ENCODE results near the gene PIP5K1B. TPM values are rescaled to one million over a fixed set of nuclear protein-coding genes. Genes with fewer than 3 reads are reported as not detected.

PIP5K1B gene
- polyA plus RNA-seq, 1 donor (not counting 4 experiments of a cell fraction or from before 2014, with no cell fraction given): not detected

DNA sequence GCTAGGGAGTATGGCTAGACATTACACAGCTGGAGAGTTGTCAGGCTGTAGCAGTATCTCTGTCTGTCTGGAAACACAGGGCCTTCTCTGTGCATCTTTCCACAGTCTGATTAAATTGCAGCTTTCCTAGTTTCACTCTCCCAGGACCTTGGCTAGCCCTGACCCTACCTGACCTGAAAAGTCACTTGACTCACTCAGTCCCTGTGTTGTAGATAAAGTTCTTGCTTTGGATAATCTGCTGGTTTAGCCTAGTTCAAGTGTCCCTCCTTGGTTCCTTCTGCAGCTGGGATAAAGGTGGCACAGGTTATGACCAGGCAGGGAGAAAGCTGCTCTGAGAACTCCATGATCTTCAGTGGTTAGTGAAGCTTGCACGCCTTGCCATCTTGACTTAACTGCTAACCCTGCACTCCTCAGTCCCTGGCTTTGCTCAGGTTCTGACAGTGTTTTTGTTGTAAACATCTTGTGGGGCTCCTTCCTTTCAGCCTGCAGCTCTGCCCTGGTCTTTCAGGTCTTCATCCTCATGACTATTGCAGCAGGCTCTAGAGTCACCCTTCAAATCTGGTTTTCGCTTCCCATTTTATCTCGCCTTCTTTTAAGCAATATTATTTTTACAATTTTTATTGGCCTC is 101.0 kb downstream of the PIP5K1B start:
- TF ChIP-seq EZH2 (IDR thresholded peaks at IDR 0.05; ENCODE audit: low read length): no peak
- TF ChIP-seq, protein P1, sequence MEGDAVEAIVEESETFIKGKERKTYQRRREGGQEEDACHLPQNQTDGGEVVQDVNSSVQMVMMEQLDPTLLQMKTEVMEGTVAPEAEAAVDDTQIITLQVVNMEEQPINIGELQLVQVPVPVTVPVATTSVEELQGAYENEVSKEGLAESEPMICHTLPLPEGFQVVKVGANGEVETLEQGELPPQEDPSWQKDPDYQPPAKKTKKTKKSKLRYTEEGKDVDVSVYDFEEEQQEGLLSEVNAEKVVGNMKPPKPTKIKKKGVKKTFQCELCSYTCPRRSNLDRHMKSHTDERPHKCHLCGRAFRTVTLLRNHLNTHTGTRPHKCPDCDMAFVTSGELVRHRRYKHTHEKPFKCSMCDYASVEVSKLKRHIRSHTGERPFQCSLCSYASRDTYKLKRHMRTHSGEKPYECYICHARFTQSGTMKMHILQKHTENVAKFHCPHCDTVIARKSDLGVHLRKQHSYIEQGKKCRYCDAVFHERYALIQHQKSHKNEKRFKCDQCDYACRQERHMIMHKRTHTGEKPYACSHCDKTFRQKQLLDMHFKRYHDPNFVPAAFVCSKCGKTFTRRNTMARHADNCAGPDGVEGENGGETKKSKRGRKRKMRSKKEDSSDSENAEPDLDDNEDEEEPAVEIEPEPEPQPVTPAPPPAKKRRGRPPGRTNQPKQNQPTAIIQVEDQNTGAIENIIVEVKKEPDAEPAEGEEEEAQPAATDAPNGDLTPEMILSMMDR (optimal IDR thresholded peaks at IDR 0.05 in 1 of 3, IDR thresholded peaks at IDR 0.05 in 1 of 3, conservative IDR thresholded peaks at IDR 0.05 in 1 of 3; ENCODE audit: extremely low read depth in 1 of 3, insufficient read depth in 2 of 3, low read length in 3 of 3): no peak
- Histone ChIP-seq H3K4me1 (ENCODE audit: control insufficient read depth, extremely low read depth, insufficient read depth, low read length) (no peaks in the 10 kb centered on the region), H3K4me2 (ENCODE audit: control insufficient read depth, extremely low read depth, insufficient read depth, low read depth, low read length) (no peak overlapping the region), H3K36me3 (ENCODE audit: control insufficient read depth in 2 of 2, extremely low read depth in 1 of 2, insufficient read depth in 2 of 2, low read length in 2 of 2) (no peaks in the 10 kb centered on the region), H3K9me1 (ENCODE audit: control insufficient read depth, extremely low read depth, insufficient read depth, low read length) (no peaks in the 10 kb centered on the region), H3K27me3 (ENCODE audit: control insufficient read depth, extremely low read depth, insufficient read depth, low read length) (no peaks in the 10 kb centered on the region), H4K20me1 (ENCODE audit: control insufficient read depth, extremely low read depth, insufficient read depth, low read length) (no peaks in the 10 kb centered on the region), H3K4me3 (ENCODE audit: control insufficient read depth in 2 of 3, extremely low read depth in 1 of 3, insufficient read depth in 2 of 3, low read depth in 1 of 3, low read length in 3 of 3) (no peak overlapping the region), H3K9me3 (ENCODE audit: control insufficient read depth, low read depth, low read length) (no peaks in the 10 kb centered on the region), H3K79me2 (ENCODE audit: control insufficient read depth, insufficient read depth, low read length) (no peaks in the 10 kb centered on the region), H3K27ac (ENCODE audit: control insufficient read depth, insufficient read depth, low read length) (no peak overlapping the region), H2AFZ (ENCODE audit: control insufficient read depth, low read length) (no peak overlapping the region), H3K9ac (ENCODE audit: control insufficient read depth, extremely low read depth, insufficient read depth, low read length) (no peak overlapping the region)
- DNase-seq (ENCODE audit: low read depth, low spot score) (no peak), FAIRE-seq (no peak)
- dilution Hi-C loops (cut with MboI; ENCODE audit: extremely low pct_ligation_motif_present, low sequenced_read_pairs): no loop called here

DNA sequence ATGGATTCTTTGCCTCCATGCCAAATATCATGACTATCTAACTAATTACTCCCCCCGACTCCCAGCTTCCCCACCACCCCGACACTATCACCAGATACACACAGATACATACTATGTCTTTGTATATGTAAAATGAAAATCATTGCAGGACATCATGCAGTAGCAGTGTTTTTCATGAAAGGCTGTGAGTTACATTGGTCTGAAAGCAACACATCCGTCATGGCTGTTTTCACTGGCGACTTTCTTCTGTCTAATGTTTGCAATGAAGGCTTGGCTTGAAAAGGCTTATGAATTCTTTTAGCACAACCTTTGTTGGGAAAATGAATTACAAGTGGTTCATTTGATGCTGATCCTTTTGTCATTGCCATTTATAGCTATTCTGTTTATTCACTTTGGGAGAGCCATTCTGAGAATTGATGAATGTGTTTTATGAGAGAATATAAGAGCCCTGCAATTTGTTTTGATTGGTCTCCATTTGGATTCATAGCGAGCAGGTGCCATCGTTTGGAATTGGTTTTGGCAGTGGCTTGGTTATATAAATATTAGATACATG is 103.4 kb downstream of the PIP5K1B start:
- Histone ChIP-seq H2AFZ (ENCODE audit: control insufficient read depth, low read length) (no peak overlapping the region), H3K27me3 (ENCODE audit: control insufficient read depth, extremely low read depth, insufficient read depth, low read length) (no peaks in the 10 kb centered on the region)
- FAIRE-seq: no peak

More for the DNA sequence above, 103.4 kb downstream of the PIP5K1B start:
- H3K36me3 ChIP-seq (ENCODE audit: control insufficient read depth in 2 of 2, extremely low read depth in 1 of 2, insufficient read depth in 2 of 2, low read length in 2 of 2): no peaks in the 10 kb centered on the region
- H3K79me2 ChIP-seq (ENCODE audit: control insufficient read depth, insufficient read depth, low read length): no peaks in the 10 kb centered on the region
- H3K4me2 ChIP-seq (ENCODE audit: control insufficient read depth, extremely low read depth, insufficient read depth, low read depth, low read length): no peak overlapping the region
- dilution Hi-C loops (cut with MboI; ENCODE audit: extremely low pct_ligation_motif_present, low sequenced_read_pairs): no loop called here
- no peaks in the 10 kb centered on the region for H3K9me3 ChIP-seq (ENCODE audit: control insufficient read depth, low read depth, low read length)
- H3K4me3 ChIP-seq (ENCODE audit: control insufficient read depth in 2 of 3, extremely low read depth in 1 of 3, insufficient read depth in 2 of 3, low read depth in 1 of 3, low read length in 3 of 3): no peak overlapping the region
- no peak for DNase-seq (ENCODE audit: low read depth, low spot score)
- no peak overlapping the region for H3K9ac ChIP-seq (ENCODE audit: control insufficient read depth, extremely low read depth, insufficient read depth, low read length)
- no peak overlapping the region for H3K27ac ChIP-seq (ENCODE audit: control insufficient read depth, insufficient read depth, low read length)
- no peaks in the 10 kb centered on the region for H3K4me1 ChIP-seq (ENCODE audit: control insufficient read depth, extremely low read depth, insufficient read depth, low read length)
- TF ChIP-seq EZH2 (IDR thresholded peaks at IDR 0.05; ENCODE audit: low read length): no peak
- TF ChIP-seq, protein P1 (optimal IDR thresholded peaks at IDR 0.05 in 1 of 3, IDR thresholded peaks at IDR 0.05 in 1 of 3, conservative IDR thresholded peaks at IDR 0.05 in 1 of 3; ENCODE audit: extremely low read depth in 1 of 3, insufficient read depth in 2 of 3, low read length in 3 of 3): no peak
- H4K20me1 ChIP-seq (ENCODE audit: control insufficient read depth, extremely low read depth, insufficient read depth, low read length): no peaks in the 10 kb centered on the region
- no peaks in the 10 kb centered on the region for H3K9me1 ChIP-seq (ENCODE audit: control insufficient read depth, extremely low read depth, insufficient read depth, low read length)
